Endodermal cell (in vitro differentiated cells): Measurements from ENCODE around the gene P2RX6. TPM values are rescaled to one million over a fixed set of nuclear protein-coding genes. Genes with fewer than 3 reads are reported as not detected.

Experiments
- DNase-seq: peaks from one replicate; pipeline ENCODE4 v3.0.0-alpha.2; 2017
- H3K27ac ChIP-seq: 2 replicates; pipeline ENCODE4 v1.5.1; 2013; ENCODE audit warnings: mild to moderate bottlenecking, low read depth, low read length, moderate library complexity
- H3K27me3 ChIP-seq: 2 replicates; pipeline ENCODE4 v1.6.1; 2013; ENCODE audit warnings: mild to moderate bottlenecking, low read length, moderate library complexity; ENCODE audit not compliant: insufficient read depth, control insufficient read depth, poor library complexity, severe bottlenecking
- H3K36me3 ChIP-seq: 2 replicates; pipeline ENCODE4 v1.7.0; 2013; ENCODE audit warnings: mild to moderate bottlenecking, low read length, moderate library complexity; ENCODE audit not compliant: control insufficient read depth, insufficient read depth
- H3K4me1 ChIP-seq: one replicate; pipeline ENCODE4 v1.7.0; 2013; ENCODE audit warnings: low read length; ENCODE audit not compliant: control insufficient read depth, insufficient read depth
- H3K4me3 ChIP-seq: 2 replicates; pipeline ENCODE4 v1.5.1; 2013; ENCODE audit warnings: mild to moderate bottlenecking, low read length, moderate library complexity
- H3K9ac ChIP-seq: 2 replicates; pipeline ENCODE4 v1.6.1; 2013; ENCODE audit warnings: mild to moderate bottlenecking, low read length, moderate library complexity; ENCODE audit not compliant: poor library complexity, severe bottlenecking; ENCODE audit errors: extremely low read depth
- H3K9me3 ChIP-seq: 2 replicates; pipeline ENCODE4 v1.6.1; 2013; ENCODE audit warnings: mild to moderate bottlenecking, low read length, moderate library complexity; ENCODE audit not compliant: control insufficient read depth
- H3K27ac Mint-ChIP-seq: 2 replicates; pipeline ENCODE4 v1.8.0; 2020; ENCODE audit warnings: mixed read lengths
- H3K27me3 Mint-ChIP-seq: 2 replicates; pipeline ENCODE4 v1.8.0; 2021; ENCODE audit warnings: mild to moderate bottlenecking, mixed read lengths; ENCODE audit not compliant: insufficient read depth
- H3K36me3 Mint-ChIP-seq: 2 replicates; pipeline ENCODE4 v1.8.0; 2020; ENCODE audit warnings: low read depth, mixed read lengths
- H3K4me1 Mint-ChIP-seq: 2 replicates; pipeline ENCODE4 v1.8.0; 2020; ENCODE audit warnings: mixed read lengths
- H3K4me3 Mint-ChIP-seq: 2 replicates; pipeline ENCODE4 v1.8.0; 2020; ENCODE audit warnings: mild to moderate bottlenecking, moderate library complexity, mixed read lengths
- H3K9me3 Mint-ChIP-seq: 2 replicates; pipeline ENCODE4 v1.8.0; 2020; ENCODE audit warnings: mild to moderate bottlenecking, mixed read lengths
- WGBS, 2 experiments: methylation state at CpG; one replicate each; pipeline versions ENCODE4 v1.1.5 to v1.1.7; 2013; ENCODE audit warnings: missing lambda C conversion rate in 2 of 2, mixed read lengths in 1 of 2; ENCODE audit not compliant: insufficient coverage in 1 of 2, insufficient read length in 1 of 2; 5-methylcytosine and 5-hydroxymethylcytosine counted together
- total RNA-seq, 2 donors: library from RNA; stranded (reverse); fragmentation: NEBNext Ultra II Directional in 1 of 2; extraction: Animal tissue kit (Norgen Biotek cat#: 25700) in 1 of 2; gene quantifications; 2 replicates in 1 of 2; 3 replicates in 1 of 2; pipeline ENCODE4 v1.2.1, GENCODE V29; 2021
- TF ChIP-seq, protein P1 (sequence below): fragments of 200-600 bp; sonication (generic); conservative IDR thresholded peaks from 2 replicates; pipeline ENCODE4 v1.5.0; 2021; ENCODE audit warnings: antibody characterized with exemption, mild to moderate bottlenecking

P2RX6 gene
- total RNA-seq, 2 donors from 2014 or later = 0.73 to 1.9 TPM

DNA sequence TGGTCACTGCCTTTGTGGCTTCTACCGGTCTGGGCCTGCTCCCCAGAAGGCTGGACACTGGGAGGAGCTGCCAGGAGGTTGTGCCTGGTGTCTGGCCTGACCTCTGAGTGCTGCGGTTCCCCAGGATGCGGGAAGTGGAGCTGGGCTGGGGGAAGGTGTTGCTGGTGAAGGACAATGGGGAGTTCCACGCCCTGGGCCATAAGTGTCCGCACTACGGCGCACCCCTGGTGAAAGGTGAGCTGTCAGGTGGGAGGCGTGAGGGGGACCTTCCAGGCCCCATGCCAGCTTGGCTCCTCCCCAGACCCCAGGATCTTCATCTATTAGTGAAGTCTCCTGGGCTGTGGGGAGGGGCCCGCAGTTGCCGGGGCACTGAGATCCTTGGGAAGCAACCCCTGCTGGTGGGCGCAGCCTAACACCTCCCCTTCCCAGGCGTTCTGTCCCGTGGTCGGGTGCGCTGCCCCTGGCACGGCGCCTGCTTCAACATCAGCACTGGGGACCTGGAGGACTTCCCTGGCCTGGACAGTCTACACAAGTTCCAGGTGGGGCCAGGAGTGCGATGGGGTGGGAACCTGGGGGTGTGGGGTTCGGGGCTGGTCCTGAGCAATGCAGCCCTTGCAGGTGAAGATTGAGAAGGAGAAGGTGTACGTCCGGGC, 41.2 kb upstream of the P2RX6 start:
- Mint-ChIP-seq H3K27me3 (peaks cover 93% of the 10 kb centered on the region), H3K9me3 (peaks cover 10% of the 10 kb centered on the region), H3K27ac (no peak overlapping the region), H3K4me3 (no peak overlapping the region), H3K4me1 (peaks cover 7% of the 10 kb centered on the region), H3K36me3 (no peaks in the 10 kb centered on the region)
- H3K27me3 ChIP-seq = peaks cover 65% of the 10 kb centered on the region
- 88 to 89% methylated on average over 12 to 21 of the region's 21 CpGs for WGBS, 2 experiments
- H3K4me1 ChIP-seq = no peaks in the 10 kb centered on the region
- DNase-seq = no peak
- H3K27ac ChIP-seq = no peak overlapping the region
- no peaks in the 10 kb centered on the region for H3K36me3 ChIP-seq
- H3K9me3 ChIP-seq = peaks cover 8% of the 10 kb centered on the region
- no peak overlapping the region for H3K4me3 ChIP-seq
- TF ChIP-seq, protein P1, sequence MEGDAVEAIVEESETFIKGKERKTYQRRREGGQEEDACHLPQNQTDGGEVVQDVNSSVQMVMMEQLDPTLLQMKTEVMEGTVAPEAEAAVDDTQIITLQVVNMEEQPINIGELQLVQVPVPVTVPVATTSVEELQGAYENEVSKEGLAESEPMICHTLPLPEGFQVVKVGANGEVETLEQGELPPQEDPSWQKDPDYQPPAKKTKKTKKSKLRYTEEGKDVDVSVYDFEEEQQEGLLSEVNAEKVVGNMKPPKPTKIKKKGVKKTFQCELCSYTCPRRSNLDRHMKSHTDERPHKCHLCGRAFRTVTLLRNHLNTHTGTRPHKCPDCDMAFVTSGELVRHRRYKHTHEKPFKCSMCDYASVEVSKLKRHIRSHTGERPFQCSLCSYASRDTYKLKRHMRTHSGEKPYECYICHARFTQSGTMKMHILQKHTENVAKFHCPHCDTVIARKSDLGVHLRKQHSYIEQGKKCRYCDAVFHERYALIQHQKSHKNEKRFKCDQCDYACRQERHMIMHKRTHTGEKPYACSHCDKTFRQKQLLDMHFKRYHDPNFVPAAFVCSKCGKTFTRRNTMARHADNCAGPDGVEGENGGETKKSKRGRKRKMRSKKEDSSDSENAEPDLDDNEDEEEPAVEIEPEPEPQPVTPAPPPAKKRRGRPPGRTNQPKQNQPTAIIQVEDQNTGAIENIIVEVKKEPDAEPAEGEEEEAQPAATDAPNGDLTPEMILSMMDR = no peak
- no peak overlapping the region for H3K9ac ChIP-seq

DNA sequence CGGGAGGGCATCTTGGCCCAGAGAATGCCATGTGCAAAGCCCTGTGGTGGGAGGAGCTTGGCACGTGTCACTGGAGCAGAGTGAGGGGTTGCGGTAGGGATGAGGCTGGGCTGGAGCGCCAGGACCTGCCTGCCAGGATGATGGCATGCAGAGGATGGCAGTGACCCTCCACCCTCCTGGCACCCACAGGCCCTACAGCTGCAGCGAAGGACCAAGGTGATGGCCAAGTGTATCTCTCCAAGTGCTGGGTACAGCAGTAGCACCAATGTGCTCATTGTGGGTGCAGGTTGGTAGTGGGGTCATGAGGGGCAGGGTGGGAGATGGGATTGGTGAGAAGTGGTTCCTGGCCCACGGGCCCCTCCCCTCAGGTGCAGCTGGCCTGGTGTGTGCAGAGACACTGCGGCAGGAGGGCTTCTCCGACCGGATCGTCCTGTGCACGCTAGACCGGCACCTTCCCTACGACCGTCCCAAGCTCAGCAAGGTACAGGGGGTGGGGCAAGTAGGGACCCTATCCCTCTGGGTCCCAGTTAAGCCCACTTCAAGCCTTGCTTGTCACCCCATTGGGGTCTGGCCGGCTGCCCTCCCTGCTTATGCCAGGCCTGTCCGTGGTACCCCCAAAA, 40.5 kb upstream of the P2RX6 start:
- TF ChIP-seq, protein P1 = no peak
- H3K36me3 ChIP-seq = no peaks in the 10 kb centered on the region
- Mint-ChIP-seq H3K36me3 (no peaks in the 10 kb centered on the region), H3K9me3 (peaks cover 14% of the 10 kb centered on the region), H3K4me3 (no peak overlapping the region), H3K27me3 (peaks cover 91% of the 10 kb centered on the region), H3K4me1 (peaks cover 8% of the 10 kb centered on the region), H3K27ac (no peak overlapping the region)
- 90 to 91% methylated on average over 5 to 16 of the region's 16 CpGs for WGBS, 2 experiments
- H3K9ac ChIP-seq = no peak overlapping the region
- H3K9me3 ChIP-seq = peaks cover 11% of the 10 kb centered on the region
- peaks cover 59% of the 10 kb centered on the region for H3K27me3 ChIP-seq
- H3K4me1 ChIP-seq = no peaks in the 10 kb centered on the region
- H3K4me3 ChIP-seq = no peak overlapping the region
- no peak for DNase-seq
- H3K27ac ChIP-seq = no peak overlapping the region

DNA sequence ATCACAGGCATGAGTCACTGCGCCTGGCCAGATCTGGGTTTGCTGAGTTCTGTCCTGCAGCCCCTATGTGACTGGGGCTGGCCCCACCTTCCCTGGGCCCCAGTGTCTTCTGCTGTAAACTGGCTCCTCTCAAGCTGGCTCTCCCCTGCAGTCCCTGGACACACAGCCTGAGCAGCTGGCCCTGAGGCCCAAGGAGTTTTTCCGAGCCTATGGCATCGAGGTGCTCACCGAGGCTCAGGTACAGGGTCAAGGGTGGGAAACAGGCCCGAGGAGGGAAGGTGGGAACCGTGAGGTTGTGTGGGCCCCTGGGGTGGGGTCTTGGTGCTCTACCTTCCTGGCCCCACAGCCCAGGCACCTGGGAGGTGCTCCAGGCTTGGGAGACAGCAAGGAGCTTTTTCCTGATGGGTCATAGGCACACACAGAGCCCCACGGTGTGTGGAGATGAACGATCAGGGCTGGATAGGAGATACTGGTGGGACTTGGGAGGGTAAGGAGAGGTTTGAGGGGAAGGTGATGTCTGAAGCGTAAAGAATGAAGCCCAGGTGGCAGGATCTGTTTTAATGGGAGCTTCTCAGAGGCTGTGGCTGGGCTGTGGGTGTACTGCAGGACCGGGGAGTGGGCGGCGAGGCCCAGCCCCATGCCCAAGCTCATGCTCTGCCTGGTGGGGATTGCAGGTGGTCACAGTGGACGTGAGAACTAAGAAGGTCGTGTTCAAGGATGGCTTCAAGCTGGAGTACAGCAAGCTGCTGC, 39.2 kb upstream of the P2RX6 start:
- WGBS, 2 experiments = 89 to 91% methylated on average over 9 to 14 of the region's 14 CpGs
- Histone ChIP-seq H3K4me3 (no peak overlapping the region), H3K27me3 (peaks cover 53% of the 10 kb centered on the region), H3K9ac (no peak overlapping the region), H3K36me3 (no peaks in the 10 kb centered on the region), H3K9me3 (peaks cover 11% of the 10 kb centered on the region), H3K4me1 (no peaks in the 10 kb centered on the region), H3K27ac (no peak overlapping the region)
- Mint-ChIP-seq H3K36me3 (no peaks in the 10 kb centered on the region), H3K27ac (no peak overlapping the region), H3K9me3 (peaks cover 14% of the 10 kb centered on the region), H3K27me3 (peaks cover 84% of the 10 kb centered on the region), H3K4me1 (peaks cover 17% of the 10 kb centered on the region), H3K4me3 (no peak overlapping the region)
- DNase-seq = no peak
- TF ChIP-seq, protein P1 = no peak
